PC-9 (cell line): ENCODE results near the gene C6orf141.

ENCODE experiments used
- CTCF ChIP-seq: fragments of 200-600 bp; sonication (generic); conservative IDR thresholded peaks from 2 replicates; pipeline ENCODE4 v1.6.1; 2017; ENCODE audit warnings: mixed run types, antibody characterized with exemption, mild to moderate bottlenecking, moderate library complexity
- EZH2 ChIP-seq: fragments of 200-600 bp; sonication (generic); IDR thresholded peaks from 2 replicates; pipeline ENCODE4 v1.8.0; 2017; ENCODE audit warnings: antibody characterized with exemption, low read depth

DNA sequence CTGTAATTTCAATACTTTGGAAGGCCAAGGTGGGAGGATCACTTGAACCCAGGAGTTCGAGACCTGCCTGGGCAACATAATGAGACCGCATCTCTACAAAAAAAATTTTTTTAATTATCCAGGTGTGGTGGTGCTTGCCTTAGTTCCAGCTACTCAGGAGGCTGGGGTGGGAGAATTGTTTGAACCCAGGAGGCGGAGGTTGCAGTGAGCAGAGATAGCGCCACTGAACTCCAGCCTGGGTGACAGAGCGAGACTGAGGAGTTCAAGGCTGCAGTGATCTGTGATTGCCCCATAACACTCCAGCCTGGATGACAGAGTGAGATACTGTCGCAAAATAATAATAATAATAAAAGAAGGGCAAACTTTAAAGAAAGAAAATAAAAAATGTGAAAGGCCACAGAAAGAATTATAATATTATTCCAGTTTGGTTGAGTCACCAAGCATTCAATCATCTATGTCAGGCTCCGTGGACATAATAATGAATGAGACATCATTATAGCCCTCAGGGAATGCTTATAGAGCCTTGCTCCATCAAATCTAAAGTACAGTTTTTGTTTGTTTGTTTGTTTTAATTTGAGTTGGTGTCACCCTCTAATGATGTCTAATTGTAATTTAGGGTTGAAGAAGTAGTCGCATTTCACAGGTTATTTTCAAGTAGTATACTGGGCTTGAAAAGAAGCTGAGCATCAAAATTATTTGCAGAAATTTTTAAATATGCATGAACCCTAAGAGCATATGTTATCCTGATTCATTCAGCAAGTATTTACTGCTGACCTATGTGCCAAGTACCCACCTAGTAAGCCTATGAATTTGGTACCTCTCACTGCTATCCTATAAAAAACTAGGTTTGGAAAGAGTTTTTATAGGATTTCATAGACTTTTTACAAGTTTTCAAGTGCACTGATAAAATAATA is 35.6 kb upstream of the C6orf141 start:
- TF ChIP-seq CTCF (no peak), EZH2 (no peak)
